IPS-18c (cell line): ENCODE measurements around the gene ZNF318.
"Not testable (repeated sequence)": the region's sequence is repeated elsewhere in the genome, so short reads cannot be mapped to it uniquely, and the experiment has no call there.

Experiments
- H3K4me3 ChIP-seq: 2 replicates; pipeline ENCODE4 v1.7.0; 2013; ENCODE audit warnings: low read depth, mild to moderate bottlenecking, low read length, moderate library complexity; ENCODE audit not compliant: insufficient read depth
- H3K9me3 ChIP-seq: one replicate; pipeline ENCODE4 v1.6.1; 2013; ENCODE audit warnings: mild to moderate bottlenecking, low read length, moderate library complexity; ENCODE audit not compliant: control insufficient read depth, insufficient read depth

Gene ZNF318

DNA sequence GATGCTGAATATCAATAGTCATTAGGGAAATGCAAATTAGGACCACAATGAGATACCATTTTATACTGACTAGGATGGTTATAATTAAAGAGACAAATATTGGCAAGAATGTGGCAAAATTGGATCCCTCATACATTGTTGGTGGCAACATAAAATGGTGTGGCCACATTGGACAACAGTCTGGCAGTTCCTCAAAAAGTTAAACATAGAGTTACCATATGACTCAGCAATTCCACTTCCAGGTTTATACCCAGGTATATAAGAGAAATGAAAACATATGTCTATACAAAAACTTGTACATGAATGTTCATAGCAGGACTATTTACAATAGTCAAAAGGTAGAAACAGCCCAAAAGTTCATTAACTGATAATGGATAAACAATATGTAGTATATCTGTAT, 58.8 kb downstream of the ZNF318 start:
- H3K4me3 ChIP-seq: no peak overlapping the region

GRCh38 chr6:43310134-43310533, 59.3 kb downstream of the ZNF318 start:
- Histone ChIP-seq H3K4me3 (no peak overlapping the region), H3K9me3 (no peaks in the 10 kb centered on the region)

More for the DNA sequence above, 58.8 kb downstream of the ZNF318 start:
- H3K9me3 ChIP-seq: no peaks in the 10 kb centered on the region

GRCh38 chr6:43308990-43309477, 60.4 kb downstream of the ZNF318 start:
- H3K9me3 ChIP-seq: no peaks in the 10 kb centered on the region
- peak overlapping the region; percentile 53 for H3K4me3 ChIP-seq

- Histone ChIP-seq H3K4me3 (peak within 1 kb of the TSS; percentile 53), H3K9me3 (no peaks in the 10 kb centered on the region)
Observed at GRCh38 chr6:43308101-43308989, 61.1 kb downstream of the ZNF318 start, which contains the start of gene CRIP3. TSS of gene CRIP3 (minus strand) at chr6:43308826. CDS start at chr6:43308792, 34 bp downstream.

DNA sequence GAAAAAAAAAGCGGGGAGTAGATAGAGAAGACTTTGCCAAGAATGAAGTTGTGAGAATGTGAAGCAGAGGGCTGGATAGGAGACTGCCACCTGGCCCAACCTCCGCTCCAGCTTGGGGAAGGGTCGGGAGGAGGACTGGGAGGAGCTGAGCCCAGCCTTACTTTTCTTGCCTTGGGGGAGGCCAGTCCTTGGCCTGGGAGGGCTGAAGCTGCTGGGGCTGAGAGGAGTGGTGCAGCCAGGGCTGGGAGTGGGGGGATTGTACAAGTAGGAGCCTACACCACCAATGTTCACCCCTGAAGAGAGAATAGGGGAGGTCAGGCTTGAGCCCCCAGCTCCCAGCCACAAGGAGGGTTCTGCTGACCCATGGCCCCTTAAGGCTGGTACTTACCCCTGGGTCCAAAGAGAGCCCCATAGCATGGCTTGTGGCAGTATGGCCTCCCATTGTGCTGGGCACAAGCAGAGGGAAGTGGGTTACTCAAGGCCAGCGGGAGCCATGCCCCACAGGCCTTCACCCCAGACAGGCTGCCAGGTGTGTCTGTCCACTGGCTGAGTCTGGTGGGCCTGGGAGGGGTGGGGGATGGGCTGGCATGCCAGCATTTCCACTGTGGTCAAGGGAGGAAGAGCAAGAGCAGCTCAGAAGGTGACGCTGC, 61.9 kb downstream of the ZNF318 start:
- H3K4me3 ChIP-seq: no peak overlapping the region
- no peaks in the 10 kb centered on the region for H3K9me3 ChIP-seq

- Histone ChIP-seq H3K4me3 (no peak overlapping the region), H3K9me3 (no peaks in the 10 kb centered on the region)
Observed at GRCh38 chr6:43306086-43306485, 63.4 kb downstream of the ZNF318 start.

- H3K4me3 ChIP-seq: no peak overlapping the region
- no peaks in the 10 kb centered on the region for H3K9me3 ChIP-seq
Observed at GRCh38 chr6:43304882-43305281, 64.6 kb downstream of the ZNF318 start.

DNA sequence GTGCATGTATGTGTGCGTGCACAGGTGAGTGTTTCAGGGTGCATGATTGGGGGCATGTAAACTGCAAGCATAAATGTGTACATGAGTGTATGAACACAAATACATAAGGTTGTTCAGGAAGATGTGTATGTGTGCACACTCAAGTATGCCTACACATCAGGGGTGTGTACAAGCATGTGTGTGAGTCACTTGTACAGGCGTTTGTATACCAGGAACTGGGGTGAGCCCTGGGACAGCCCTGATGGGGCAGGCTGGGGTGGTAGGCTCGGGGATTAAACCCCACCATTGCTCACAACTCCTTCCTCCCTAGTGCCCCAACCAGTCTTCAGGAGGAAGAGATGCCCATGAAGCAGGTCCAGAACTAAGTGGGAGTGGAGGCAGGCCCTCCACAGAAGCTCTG, 65.1 kb downstream of the ZNF318 start:
- no peaks in the 10 kb centered on the region for H3K9me3 ChIP-seq

DNA sequence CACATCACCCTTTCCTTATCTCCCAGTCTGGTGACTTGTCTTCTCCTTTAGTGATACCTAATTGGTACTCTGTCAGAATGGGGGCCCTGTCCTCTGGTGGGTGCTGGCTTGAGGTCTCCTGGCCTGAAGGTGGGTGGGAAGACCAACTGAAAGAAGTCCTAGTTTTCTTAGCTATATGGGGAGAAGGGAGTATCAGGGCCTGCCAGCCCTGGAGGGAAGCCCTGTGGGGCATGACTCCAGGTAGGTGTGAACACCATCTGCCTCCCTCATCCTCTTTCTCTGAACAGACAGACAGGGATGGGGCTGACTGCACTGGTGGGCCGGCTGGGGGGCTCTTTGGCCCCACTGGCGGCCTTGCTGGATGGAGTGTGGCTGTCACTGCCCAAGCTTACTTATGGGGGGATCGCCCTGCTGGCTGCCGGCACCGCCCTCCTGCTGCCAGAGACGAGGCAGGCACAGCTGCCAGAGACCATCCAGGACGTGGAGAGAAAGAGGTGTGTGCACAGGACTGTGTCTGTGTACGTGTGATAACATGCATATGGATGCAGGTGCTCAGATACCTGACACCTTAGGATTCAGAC, 65.6 kb downstream of the ZNF318 start:
- no peak overlapping the region for H3K4me3 ChIP-seq
- H3K9me3 ChIP-seq: no peaks in the 10 kb centered on the region

More for the DNA sequence above, 65.1 kb downstream of the ZNF318 start:
- no peak overlapping the region for H3K4me3 ChIP-seq

DNA sequence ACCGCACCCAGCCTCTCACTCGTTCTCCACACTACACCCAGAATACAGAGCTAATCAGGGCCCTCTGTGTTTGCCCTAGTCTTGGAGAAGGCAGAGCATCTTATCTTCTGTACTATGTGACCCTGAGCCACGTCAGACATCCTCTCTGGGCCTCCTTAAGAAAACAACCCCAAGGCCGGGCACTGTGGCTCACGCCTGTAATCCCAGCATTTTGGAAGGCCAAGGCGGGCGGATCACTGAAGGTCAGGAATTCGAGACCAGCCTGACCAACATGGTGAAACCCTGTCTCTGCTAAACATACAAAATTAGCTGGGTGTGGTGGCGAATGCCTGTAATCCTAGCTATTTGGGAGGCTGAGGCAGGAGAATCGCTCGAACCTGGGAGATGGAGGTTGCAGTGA, 66.4 kb downstream of the ZNF318 start:
- not testable (repeated sequence) for H3K4me3 ChIP-seq

GRCh38 chr6:43302126-43302525, 67.3 kb downstream of the ZNF318 start:
- Histone ChIP-seq H3K9me3 (no peaks in the 10 kb centered on the region), H3K4me3 (no peak overlapping the region)

More for the DNA sequence above, 66.4 kb downstream of the ZNF318 start:
- H3K9me3 ChIP-seq: not testable (repeated sequence)

DNA sequence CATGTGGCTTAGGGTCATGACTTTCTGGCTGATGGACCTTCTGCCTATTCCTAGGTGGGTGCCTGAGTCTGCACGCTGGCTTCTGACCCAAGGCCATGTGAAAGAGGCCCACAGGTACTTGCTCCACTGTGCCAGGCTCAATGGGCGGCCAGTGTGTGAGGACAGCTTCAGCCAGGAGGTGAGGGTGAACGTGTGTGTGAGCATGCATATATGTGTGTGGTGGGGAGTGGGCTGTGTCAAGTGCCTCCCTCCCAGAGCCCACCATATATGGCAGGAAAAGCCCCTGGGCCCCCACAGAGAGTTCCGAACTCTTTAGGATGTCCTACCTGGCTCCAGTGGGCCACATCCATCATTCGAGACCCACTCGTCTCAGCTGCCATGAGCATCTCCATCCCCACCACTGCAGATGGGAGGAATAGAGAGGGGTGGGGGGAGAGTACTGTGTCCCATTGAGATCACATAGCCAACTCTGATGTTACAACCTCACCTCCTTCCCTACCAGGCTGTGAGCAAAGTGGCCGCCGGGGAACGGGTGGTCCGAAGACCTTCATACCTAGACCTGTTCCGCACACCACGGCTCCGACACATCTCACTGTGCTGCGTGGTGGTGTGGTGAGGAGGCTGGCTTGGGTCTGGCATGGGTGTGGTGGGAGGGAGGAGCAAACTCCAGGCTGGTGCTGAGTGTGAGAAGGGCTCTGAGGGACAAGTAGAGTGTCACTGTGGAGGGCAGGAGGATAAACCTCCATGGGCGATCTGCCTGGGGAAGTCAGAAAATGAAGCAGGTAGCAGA, 68.2 kb downstream of the ZNF318 start:
- Histone ChIP-seq H3K4me3 (no peak overlapping the region), H3K9me3 (no peaks in the 10 kb centered on the region)

- H3K4me3 ChIP-seq: no peak overlapping the region
Observed at GRCh38 chr6:43299338-43300293, 69.8 kb downstream of the ZNF318 start.

DNA sequence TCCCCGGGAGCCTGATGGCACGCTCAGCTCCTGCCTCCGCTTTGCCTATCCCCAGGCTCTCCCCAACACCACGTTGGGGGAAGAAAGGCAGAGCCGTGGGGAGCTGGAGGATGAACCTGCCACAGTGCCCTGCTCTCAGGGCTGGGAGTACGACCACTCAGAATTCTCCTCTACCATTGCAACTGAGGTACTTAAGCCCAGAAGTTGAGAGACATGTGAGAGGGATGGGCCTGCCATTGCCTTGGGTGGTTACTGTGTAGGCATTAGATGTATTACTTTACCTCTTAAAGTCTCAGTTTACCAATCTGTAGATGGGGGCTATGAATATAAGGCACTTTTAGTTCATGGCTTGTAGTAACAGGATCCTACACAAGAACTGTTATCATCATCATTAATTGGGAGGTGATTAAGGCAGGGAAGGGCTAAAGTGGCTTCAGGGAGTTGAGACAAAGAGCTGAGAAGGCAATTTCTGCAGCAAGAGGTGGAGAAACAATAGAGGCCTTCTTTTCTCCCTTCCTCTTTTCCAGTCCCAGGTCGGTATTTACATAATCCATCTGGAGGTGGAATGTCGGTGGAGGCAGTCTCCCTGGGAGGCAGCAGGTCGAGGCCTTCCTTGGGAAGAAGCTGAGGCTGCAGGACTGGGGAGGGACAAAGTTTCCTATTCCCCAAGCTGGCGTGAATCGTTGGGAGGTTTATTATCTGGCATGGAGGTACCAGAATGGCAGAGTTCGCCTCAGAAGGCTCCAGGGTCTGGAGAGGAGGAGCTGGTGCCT, 70.7 kb downstream of the ZNF318 start:
- Histone ChIP-seq H3K4me3 (no peak overlapping the region), H3K9me3 (no peaks in the 10 kb centered on the region)

More at GRCh38 chr6:43299338-43300293, 69.8 kb downstream of the ZNF318 start:
- no peaks in the 10 kb centered on the region for H3K9me3 ChIP-seq
